ENCODE measurements around the gene CLIC3.

CLIC3 gene

DNA sequence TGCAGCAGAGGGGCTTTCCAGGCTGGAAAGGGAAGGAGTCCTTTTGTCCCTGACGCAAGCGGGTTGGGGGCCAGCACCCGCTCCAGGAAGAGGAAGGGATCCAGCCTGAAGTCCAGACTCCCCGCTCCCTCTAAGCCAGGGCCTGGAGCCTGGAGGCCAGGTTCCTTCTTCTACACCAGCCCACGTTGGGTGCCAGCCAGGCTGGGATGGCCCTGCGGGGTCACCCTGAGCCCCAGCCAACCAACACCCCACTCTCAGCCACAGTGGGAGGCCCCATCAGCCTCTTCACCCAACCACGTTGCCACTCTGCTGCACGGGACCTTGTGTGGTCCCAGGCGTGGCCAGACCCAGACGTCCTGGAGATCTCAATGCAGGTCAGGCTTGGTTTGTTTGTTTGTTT is 36.5 kb upstream of the CLIC3 start:
- H3K36me3 ChIP-seq (replicated peaks; ENCODE audit: insufficient read depth, low read length), result no peaks in the 10 kb centered on the region
- peaks cover 70% of the 10 kb centered on the region for H3K27me3 ChIP-seq (replicated peaks; ENCODE audit: insufficient read depth, low read length)
- H3K4me1 ChIP-seq (ENCODE audit: low read length), result peaks cover 8% of the 10 kb centered on the region
- no peak for TF ChIP-seq EZH2 (optimal IDR thresholded peaks at IDR 0.05; ENCODE audit: low read depth, low read length)
- TF ChIP-seq CTCF (IDR thresholded peaks at IDR 0.05; ENCODE audit: low read length), result no peak
- no peak for TF ChIP-seq EZH2phosphoT487 (IDR thresholded peaks at IDR 0.05; ENCODE audit: low read length)
- no peaks in the 10 kb centered on the region for H4K20me1 ChIP-seq (ENCODE audit: insufficient read depth, low read length)
- no peak overlapping the region for H3K27ac ChIP-seq (ENCODE audit: low read length)
- H3K9me3 ChIP-seq (replicated peaks; ENCODE audit: insufficient read depth, low read length), result no peaks in the 10 kb centered on the region
- H3K4me2 ChIP-seq (ENCODE audit: low read depth, low read length), result no peak overlapping the region
- no peak overlapping the region for H2AFZ ChIP-seq (ENCODE audit: low read length)
- H3K9me2 ChIP-seq (replicated peaks; ENCODE audit: insufficient read depth, low read length), result no peaks in the 10 kb centered on the region
- H3K79me2 ChIP-seq (ENCODE audit: low read length), result no peaks in the 10 kb centered on the region
- no peak overlapping the region for H3K4me3 ChIP-seq (ENCODE audit: low read length)
- H3K9ac ChIP-seq (ENCODE audit: low read length), result no peak overlapping the region
- peaks cover 5% of the 10 kb centered on the region for H3F3A ChIP-seq (ENCODE audit: insufficient read depth, low read length)
- no peak for DNase-seq

DNA sequence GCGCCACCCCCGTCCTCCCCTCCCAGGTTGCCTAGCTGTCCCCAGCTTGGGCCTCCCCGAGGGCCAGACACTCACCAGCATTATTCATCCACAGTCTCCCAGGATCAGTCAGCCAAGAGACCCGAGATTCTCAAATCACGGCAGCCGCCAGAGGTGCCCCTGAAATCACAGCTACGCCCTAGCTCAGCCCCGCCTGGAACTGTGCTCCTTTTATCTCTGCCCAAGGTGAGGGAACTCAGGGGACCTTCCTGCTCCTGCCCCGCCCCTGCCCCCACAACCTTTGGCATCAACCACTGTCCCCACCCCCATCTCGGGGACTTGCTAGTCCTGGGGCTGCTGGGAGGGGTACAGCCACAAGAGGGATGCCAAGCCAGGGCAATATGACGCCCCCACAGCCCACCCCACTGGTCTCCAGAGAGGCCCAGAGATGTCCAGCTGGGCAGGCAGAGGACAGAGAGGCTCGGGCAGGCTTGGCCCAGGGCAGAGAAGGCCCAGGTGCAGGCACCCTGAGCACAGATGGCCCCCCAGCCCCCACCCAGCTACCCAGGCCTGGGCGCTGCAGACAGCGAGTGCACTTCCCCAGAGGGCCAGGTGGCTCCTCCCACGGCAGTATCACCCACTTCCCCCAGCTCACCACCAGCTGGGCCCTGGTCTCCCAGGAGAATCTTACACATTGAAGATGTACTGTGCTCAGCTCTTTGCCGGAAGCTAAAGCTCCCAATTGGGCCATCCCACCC is 35.7 kb upstream of the CLIC3 start, which contains the start of gene FUT7:
FUT7 (minus strand) TSS at position 185 of the 737 bp plus-strand sequence; CDS start at position 88, 97 bp downstream.
- Histone ChIP-seq H3K9ac (ENCODE audit: low read length) (no peak within 1 kb of the TSS), H3K4me2 (ENCODE audit: low read depth, low read length) (no peak within 1 kb of the TSS), H4K20me1 (ENCODE audit: insufficient read depth, low read length) (no peaks in the 10 kb centered on the region), H2AFZ (ENCODE audit: low read length) (no peak within 1 kb of the TSS), H3K9me3 (replicated peaks; ENCODE audit: insufficient read depth, low read length) (no peaks in the 10 kb centered on the region), H3F3A (ENCODE audit: insufficient read depth, low read length) (peaks cover 5% of the 10 kb centered on the region), H3K4me1 (ENCODE audit: low read length) (peaks cover 8% of the 10 kb centered on the region), H3K27me3 (replicated peaks; ENCODE audit: insufficient read depth, low read length) (peaks cover 68% of the 10 kb centered on the region), H3K4me3 (ENCODE audit: low read length) (no peak within 1 kb of the TSS), H3K9me2 (replicated peaks; ENCODE audit: insufficient read depth, low read length) (no peaks in the 10 kb centered on the region), H3K27ac (ENCODE audit: low read length) (no peak within 1 kb of the TSS), H3K36me3 (replicated peaks; ENCODE audit: insufficient read depth, low read length) (no peaks in the 10 kb centered on the region), H3K79me2 (ENCODE audit: low read length) (no peaks in the 10 kb centered on the region)
- no peak for DNase-seq
- TF ChIP-seq CTCF (IDR thresholded peaks at IDR 0.05; ENCODE audit: low read length) (no peak), EZH2phosphoT487 (IDR thresholded peaks at IDR 0.05; ENCODE audit: low read length) (no peak), EZH2 (optimal IDR thresholded peaks at IDR 0.05; ENCODE audit: low read depth, low read length) (no peak)

DNA sequence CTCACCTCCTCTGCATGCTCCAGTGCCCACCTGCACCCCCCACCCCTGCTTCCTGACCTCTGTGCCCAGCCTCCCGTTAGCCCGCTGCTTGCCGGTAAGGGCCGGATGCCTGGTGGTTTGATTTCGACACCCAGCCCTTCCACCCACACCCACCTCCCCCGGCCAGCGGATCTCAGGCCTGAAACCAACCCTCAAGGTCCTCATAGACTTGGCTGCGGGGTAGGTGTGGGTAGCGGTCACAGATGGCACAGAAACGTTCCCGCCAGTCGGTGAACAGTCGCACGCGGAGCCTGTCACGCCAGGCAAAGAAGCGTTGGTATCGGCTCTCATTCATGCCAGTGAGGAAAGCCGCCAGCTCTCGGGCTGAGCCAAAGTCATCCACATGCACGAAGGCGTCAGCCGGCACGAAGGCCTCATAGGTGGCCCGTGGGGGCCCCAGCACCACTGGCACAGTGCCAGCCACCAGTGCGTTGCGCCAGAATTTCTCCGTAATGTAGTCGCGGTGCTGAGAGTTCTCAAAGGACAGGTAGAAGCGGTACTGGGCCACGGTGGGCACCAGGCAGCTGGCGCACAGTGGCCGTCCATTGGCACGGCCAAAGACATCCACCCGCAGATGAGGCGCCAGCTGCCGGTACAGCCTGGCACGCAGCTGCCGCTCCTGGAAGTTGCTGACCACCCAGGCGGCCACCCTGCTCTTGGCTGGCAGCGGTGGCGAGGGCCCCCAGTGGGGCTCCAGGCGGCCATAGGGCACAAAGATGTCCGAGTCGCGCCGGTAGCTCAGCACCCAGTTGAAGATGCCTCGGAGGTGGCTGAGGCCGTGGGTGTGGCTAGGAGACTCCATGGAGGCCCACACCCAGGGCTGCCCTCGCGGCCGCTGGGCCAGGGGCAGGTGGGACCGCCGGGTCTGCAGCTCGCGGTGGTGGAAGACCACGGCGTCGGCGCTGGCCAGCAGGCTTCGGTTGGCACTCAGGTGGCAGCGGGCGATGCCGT is 34.5 kb upstream of the CLIC3 start:
- Histone ChIP-seq H3K36me3 (replicated peaks; ENCODE audit: insufficient read depth, low read length) (no peaks in the 10 kb centered on the region), H3K27me3 (replicated peaks; ENCODE audit: insufficient read depth, low read length) (peaks cover 70% of the 10 kb centered on the region), H3K9me3 (replicated peaks; ENCODE audit: insufficient read depth, low read length) (no peaks in the 10 kb centered on the region), H3K27ac (ENCODE audit: low read length) (no peak overlapping the region), H3K4me3 (ENCODE audit: low read length) (no peak overlapping the region), H2AFZ (ENCODE audit: low read length) (no peak overlapping the region), H3F3A (ENCODE audit: insufficient read depth, low read length) (peaks cover 5% of the 10 kb centered on the region), H3K4me1 (ENCODE audit: low read length) (peaks cover 12% of the 10 kb centered on the region), H3K9me2 (replicated peaks; ENCODE audit: insufficient read depth, low read length) (no peaks in the 10 kb centered on the region), H3K9ac (ENCODE audit: low read length) (no peak overlapping the region), H3K79me2 (ENCODE audit: low read length) (no peaks in the 10 kb centered on the region), H4K20me1 (ENCODE audit: insufficient read depth, low read length) (no peaks in the 10 kb centered on the region), H3K4me2 (ENCODE audit: low read depth, low read length) (no peak overlapping the region)
- DNase-seq, result no peak
- TF ChIP-seq EZH2 (optimal IDR thresholded peaks at IDR 0.05; ENCODE audit: low read depth, low read length) (no peak), EZH2phosphoT487 (IDR thresholded peaks at IDR 0.05; ENCODE audit: low read length) (no peak), CTCF (IDR thresholded peaks at IDR 0.05; ENCODE audit: low read length) (no peak)
